ENCODE data around the gene PTPRD. TPM values are rescaled to one million over a fixed set of nuclear protein-coding genes. Genes with fewer than 3 reads are reported as not detected.
A peak's percentile ranks its signal among the peaks of the same experiment; 100 is the strongest.

PTPRD gene
- total and polyA plus RNA-seq, 2 of the 4 experiments (the other 2 are of a cell fraction): 0.07 to 0.18 TPM

GRCh38 chr9:9231946-9232345 lies 1380.9 kb downstream of the PTPRD start:
- Histone ChIP-seq H3K18ac (ENCODE audit: low read depth, low read length) (no peak overlapping the region), H2BK120ac (ENCODE audit: low read depth, low read length) (no peak overlapping the region), H3K79me1 (ENCODE audit: low read depth in 1 of 2, low read length in 2 of 2) (no peaks in the 10 kb centered on the region), H2AK5ac (ENCODE audit: low read depth, low read length) (no peak overlapping the region), H2BK5ac (ENCODE audit: low read depth, low read length, poor library complexity, severe bottlenecking) (no peak overlapping the region), H3K4me1 (ENCODE audit: control insufficient read depth, insufficient read depth, low read length) (no peaks in the 10 kb centered on the region), H3K56ac (ENCODE audit: extremely low read depth, insufficient read depth, low read length) (no peak overlapping the region), H4K8ac (ENCODE audit: low read depth in 2 of 2, low read length in 2 of 2) (no peak overlapping the region), H3K9me3 (ENCODE audit: control insufficient read depth, insufficient read depth, low read length) (peaks cover 5% of the 10 kb centered on the region), H3K36me3 (ENCODE audit: control insufficient read depth, insufficient read depth, low read length) (no peaks in the 10 kb centered on the region), H4K91ac (ENCODE audit: insufficient read depth, low read depth, low read length) (no peak overlapping the region), H4K5ac (ENCODE audit: low read depth, low read length) (no peak overlapping the region), H3K27me3 (ENCODE audit: control insufficient read depth, insufficient read depth, low read length) (no peaks in the 10 kb centered on the region), H3K9ac (ENCODE audit: low read depth, low read length) (no peak overlapping the region), H2AFZ (replicated peaks; ENCODE audit: low read length, poor library complexity) (no peak overlapping the region), H4K20me1 (ENCODE audit: insufficient read depth, low read length) (no peaks in the 10 kb centered on the region), H3K27ac (ENCODE audit: insufficient read depth, low read length) (no peak overlapping the region), H3K23ac (ENCODE audit: low read depth, low read length) (no peak overlapping the region), H2BK15ac (ENCODE audit: low read depth, low read length) (no peak overlapping the region), H3K4ac (ENCODE audit: low read depth, low read length) (no peak overlapping the region), H3K14ac (replicated peaks; ENCODE audit: low read depth, low read length) (no peak overlapping the region), H2AK9ac (replicated peaks; ENCODE audit: low read depth, low read length, poor library complexity) (no peak overlapping the region), H3K4me2 (ENCODE audit: low read depth, low read length) (no peak overlapping the region), H3K9me1 (ENCODE audit: insufficient read depth, low read length) (no peaks in the 10 kb centered on the region), H2BK20ac (ENCODE audit: low read depth, low read length) (no peak overlapping the region), H3K4me3 (ENCODE audit: insufficient read depth, low read depth, low read length) (no peak overlapping the region)
- intact Hi-C loops (cut with micrococcal nuclease): no loop called here
- dilution Hi-C loops (cut with HindIII; ENCODE audit: low sequenced_read_pairs, unreplicated experiment): no loop called here
- no peak for ATAC-seq (ENCODE audit: low read depth)
- ChIA-PET CTCF (no interaction called here), POLR2A (ENCODE audit: unreplicated experiment) (no interaction called here)
- no peak for TF ChIP-seq RAD21 (IDR thresholded peaks at IDR 0.05; ENCODE audit: low read length)
- peak; percentile 53 for TF ChIP-seq MAFK (IDR thresholded peaks at IDR 0.05; ENCODE audit: low read depth, low read length)
- TF ChIP-seq, protein P1, sequence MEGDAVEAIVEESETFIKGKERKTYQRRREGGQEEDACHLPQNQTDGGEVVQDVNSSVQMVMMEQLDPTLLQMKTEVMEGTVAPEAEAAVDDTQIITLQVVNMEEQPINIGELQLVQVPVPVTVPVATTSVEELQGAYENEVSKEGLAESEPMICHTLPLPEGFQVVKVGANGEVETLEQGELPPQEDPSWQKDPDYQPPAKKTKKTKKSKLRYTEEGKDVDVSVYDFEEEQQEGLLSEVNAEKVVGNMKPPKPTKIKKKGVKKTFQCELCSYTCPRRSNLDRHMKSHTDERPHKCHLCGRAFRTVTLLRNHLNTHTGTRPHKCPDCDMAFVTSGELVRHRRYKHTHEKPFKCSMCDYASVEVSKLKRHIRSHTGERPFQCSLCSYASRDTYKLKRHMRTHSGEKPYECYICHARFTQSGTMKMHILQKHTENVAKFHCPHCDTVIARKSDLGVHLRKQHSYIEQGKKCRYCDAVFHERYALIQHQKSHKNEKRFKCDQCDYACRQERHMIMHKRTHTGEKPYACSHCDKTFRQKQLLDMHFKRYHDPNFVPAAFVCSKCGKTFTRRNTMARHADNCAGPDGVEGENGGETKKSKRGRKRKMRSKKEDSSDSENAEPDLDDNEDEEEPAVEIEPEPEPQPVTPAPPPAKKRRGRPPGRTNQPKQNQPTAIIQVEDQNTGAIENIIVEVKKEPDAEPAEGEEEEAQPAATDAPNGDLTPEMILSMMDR (conservative IDR thresholded peaks at IDR 0.05; ENCODE audit: low read depth, low read length): no peak
- no TSS peak for BruUV-seq (replicated peaks)
- in situ Hi-C loops (cut with MboI; ENCODE audit: low sequenced_read_pairs): no loop called here
- DNase-seq: no peak
